ENCODE data around the gene BCOR. TPM values are rescaled to one million over a fixed set of nuclear protein-coding genes. Genes with fewer than 3 reads are reported as not detected.

BCOR gene
- total RNA-seq, 3 donors from 2014 or later: 11.7 to 28.1 (median 27.9) TPM

DNA sequence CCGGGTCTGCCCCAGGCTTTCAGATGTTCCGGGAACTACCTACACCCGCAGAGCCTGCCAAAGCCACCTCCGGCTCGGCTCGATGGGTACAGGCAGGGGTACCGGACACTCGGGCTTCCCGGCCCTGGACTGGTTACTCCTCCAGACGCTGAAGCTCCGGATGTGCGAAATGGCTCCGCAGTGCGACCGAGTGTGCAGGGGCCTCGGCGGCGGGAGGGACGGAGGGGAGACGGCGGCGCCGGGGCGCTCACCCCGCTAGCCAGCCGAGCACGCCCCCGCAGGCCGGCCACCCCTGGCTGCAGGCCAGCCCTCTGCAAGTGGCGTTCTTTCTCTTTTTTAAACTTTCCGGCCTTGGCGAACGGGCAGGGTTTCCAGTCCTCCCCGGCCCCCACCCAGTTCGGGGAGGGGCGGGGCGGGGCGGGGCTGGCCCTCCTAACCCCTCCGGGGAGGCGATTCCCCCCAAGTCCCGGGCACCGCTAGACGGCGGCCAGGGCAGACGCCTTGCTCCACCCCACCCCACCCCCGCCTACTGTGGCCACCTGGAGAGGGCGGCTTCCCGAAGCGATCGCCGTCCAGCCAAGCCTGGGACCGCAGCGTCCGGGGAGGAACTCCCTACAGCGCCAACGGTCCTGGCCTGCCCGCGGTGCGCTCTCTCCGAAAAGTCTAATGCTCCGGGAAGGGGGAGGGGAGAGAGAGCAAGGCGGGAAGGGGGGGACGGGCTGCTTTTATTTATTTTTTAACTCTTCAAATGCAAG lies 7.5 kb downstream of the BCOR start:
- TF ChIP-seq POLR2AphosphoS5 (IDR thresholded peaks at IDR 0.05): no peak
- TF ChIP-seq, protein P1, sequence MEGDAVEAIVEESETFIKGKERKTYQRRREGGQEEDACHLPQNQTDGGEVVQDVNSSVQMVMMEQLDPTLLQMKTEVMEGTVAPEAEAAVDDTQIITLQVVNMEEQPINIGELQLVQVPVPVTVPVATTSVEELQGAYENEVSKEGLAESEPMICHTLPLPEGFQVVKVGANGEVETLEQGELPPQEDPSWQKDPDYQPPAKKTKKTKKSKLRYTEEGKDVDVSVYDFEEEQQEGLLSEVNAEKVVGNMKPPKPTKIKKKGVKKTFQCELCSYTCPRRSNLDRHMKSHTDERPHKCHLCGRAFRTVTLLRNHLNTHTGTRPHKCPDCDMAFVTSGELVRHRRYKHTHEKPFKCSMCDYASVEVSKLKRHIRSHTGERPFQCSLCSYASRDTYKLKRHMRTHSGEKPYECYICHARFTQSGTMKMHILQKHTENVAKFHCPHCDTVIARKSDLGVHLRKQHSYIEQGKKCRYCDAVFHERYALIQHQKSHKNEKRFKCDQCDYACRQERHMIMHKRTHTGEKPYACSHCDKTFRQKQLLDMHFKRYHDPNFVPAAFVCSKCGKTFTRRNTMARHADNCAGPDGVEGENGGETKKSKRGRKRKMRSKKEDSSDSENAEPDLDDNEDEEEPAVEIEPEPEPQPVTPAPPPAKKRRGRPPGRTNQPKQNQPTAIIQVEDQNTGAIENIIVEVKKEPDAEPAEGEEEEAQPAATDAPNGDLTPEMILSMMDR (IDR thresholded peaks at IDR 0.05): no peak
- no peak for TF ChIP-seq POLR2A (IDR thresholded peaks at IDR 0.05)
- Histone ChIP-seq H3K27ac (peak overlapping the region; percentile 61 to 84), H3K27me3 (peaks cover 0 to 89% of the 10 kb centered on the region in 2 donors), H3K4me3 (peak overlapping the region; percentile 39 to 70 (median 52)), H3K4me1 (no peaks in the 10 kb centered on the region), H3K36me3 (no peaks in the 10 kb centered on the region), H3K9me3 (no peaks in the 10 kb centered on the region)
- intact Hi-C loops (cut with DNase I; ENCODE audit: low total_unique reads): no loop called here
- DNase-seq (ENCODE audit: low spot score in 2 of 2): no peak

- Histone ChIP-seq H3K9me3 (no peaks in the 10 kb centered on the region), H3K4me3 (no peak overlapping the region), H3K4me1 (no peaks in the 10 kb centered on the region), H3K27me3 (peaks cover 0 to 88% of the 10 kb centered on the region in 2 donors), H3K27ac (peak overlapping the region in 1 of 2 donors; percentile 84), H3K36me3 (no peaks in the 10 kb centered on the region)
- intact Hi-C loops (cut with DNase I; ENCODE audit: low total_unique reads): no loop called here
- TF ChIP-seq POLR2AphosphoS5 (IDR thresholded peaks at IDR 0.05): no peak
- TF ChIP-seq, protein P1 (IDR thresholded peaks at IDR 0.05): no peak
- TF ChIP-seq POLR2A (IDR thresholded peaks at IDR 0.05): no peak
- DNase-seq (ENCODE audit: low spot score in 2 of 2): no peak
These were observed 8.8 kb downstream of the BCOR start for GRCh38 chrX:40088803-40089540.

DNA sequence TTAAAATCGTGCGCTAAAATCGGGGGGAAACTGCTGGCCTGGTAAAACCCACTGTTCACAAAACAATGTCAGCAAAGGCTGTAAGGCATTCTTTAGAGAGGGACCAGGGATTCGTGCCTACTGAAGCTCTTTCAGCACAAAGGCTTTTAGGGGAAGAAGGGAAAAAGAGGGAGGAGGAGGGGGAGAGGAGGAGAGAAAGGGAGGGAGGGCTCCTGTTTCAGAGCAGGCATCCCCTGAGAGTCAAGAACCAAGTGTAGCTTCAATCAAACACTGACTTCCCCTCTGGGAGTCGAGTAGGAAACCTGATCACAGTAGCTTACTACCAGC lies 9.5 kb downstream of the BCOR start:
- TF ChIP-seq POLR2A (IDR thresholded peaks at IDR 0.05) (no peak), POLR2AphosphoS5 (IDR thresholded peaks at IDR 0.05) (no peak)
- TF ChIP-seq, protein P1 (IDR thresholded peaks at IDR 0.05): no peak
- no peaks in the 10 kb centered on the region for H3K36me3 ChIP-seq
- peaks cover 0 to 88% of the 10 kb centered on the region in 2 donors for H3K27me3 ChIP-seq
- intact Hi-C loops (cut with DNase I; ENCODE audit: low total_unique reads): no loop called here
- no peak for DNase-seq (ENCODE audit: low spot score in 2 of 2)
- H3K9me3 ChIP-seq: no peaks in the 10 kb centered on the region
- H3K27ac ChIP-seq: no peak overlapping the region
- H3K4me1 ChIP-seq: no peaks in the 10 kb centered on the region
- H3K4me3 ChIP-seq: no peak overlapping the region

- Histone ChIP-seq H3K9me3 (no peaks in the 10 kb centered on the region), H3K4me1 (no peaks in the 10 kb centered on the region), H3K4me3 (no peak overlapping the region), H3K27me3 (peaks cover 0 to 88% of the 10 kb centered on the region in 2 donors), H3K27ac (peak overlapping the region in 1 of 2 donors; percentile 16), H3K36me3 (no peaks in the 10 kb centered on the region)
- intact Hi-C loops (cut with DNase I; ENCODE audit: low total_unique reads): no loop called here
- TF ChIP-seq POLR2AphosphoS5 (IDR thresholded peaks at IDR 0.05): no peak
- TF ChIP-seq POLR2A (IDR thresholded peaks at IDR 0.05): no peak
- TF ChIP-seq, protein P1 (IDR thresholded peaks at IDR 0.05): no peak
- DNase-seq (ENCODE audit: low spot score in 2 of 2): no peak
These were observed 10.1 kb downstream of the BCOR start for GRCh38 chrX:40087425-40088298.

Measured in breast epithelium (tissue), 4 donors.